GM21515 (cell line): ENCODE data around the gene ANTXR2.
"Not testable (repeated sequence)": the region's sequence is repeated elsewhere in the genome, so short reads cannot be mapped to it uniquely, and the experiment has no call there.

Experiments used
- ATAC-seq: cut with Tn5 transposase; IDR thresholded peaks from one replicate; pipeline ENCODE4 v1.9.1; 2021; ENCODE audit not compliant: unreplicated experiment

The ANTXR2 gene

GRCh38 chr4:79993476-79993875 lies 79.6 kb downstream of the ANTXR2 start:
- no peak for ATAC-seq

GRCh38 chr4:79991601-79992000 lies 81.4 kb downstream of the ANTXR2 start:
- no peak for ATAC-seq

GRCh38 chr4:79991100-79991499 lies 81.9 kb downstream of the ANTXR2 start:
- ATAC-seq, result not testable (repeated sequence)

GRCh38 chr4:79987401-79987800 lies 85.6 kb downstream of the ANTXR2 start:
- no peak for ATAC-seq

- no peak for ATAC-seq
Measured at GRCh38 chr4:79983431-79983830, 89.6 kb downstream of the ANTXR2 start.

GRCh38 chr4:79982601-79983322 lies 90.3 kb downstream of the ANTXR2 start:
- no peak for ATAC-seq

GRCh38 chr4:79980448-79980847 lies 92.6 kb downstream of the ANTXR2 start:
- no peak for ATAC-seq

- ATAC-seq, result no peak
Measured at GRCh38 chr4:79979785-79980437, 93.1 kb downstream of the ANTXR2 start.

- ATAC-seq, result no peak
Measured at GRCh38 chr4:79977131-79977840, 95.7 kb downstream of the ANTXR2 start.

- ATAC-seq, result no peak
Measured at GRCh38 chr4:79964400-79965211, 108.4 kb downstream of the ANTXR2 start.

- no peak for ATAC-seq
Measured at GRCh38 chr4:79964020-79964399, 109.0 kb downstream of the ANTXR2 start.

GRCh38 chr4:79959652-79960051 lies 113.4 kb downstream of the ANTXR2 start:
- ATAC-seq, result no peak

- ATAC-seq, result no peak
Measured at GRCh38 chr4:79958466-79959264, 114.4 kb downstream of the ANTXR2 start.

GRCh38 chr4:79949178-79949577 lies 123.9 kb downstream of the ANTXR2 start:
- no peak for ATAC-seq

GRCh38 chr4:79948739-79949138 lies 124.3 kb downstream of the ANTXR2 start:
- no peak for ATAC-seq

GRCh38 chr4:79948261-79948660 lies 124.8 kb downstream of the ANTXR2 start:
- ATAC-seq, result no peak

GRCh38 chr4:79947386-79947785 lies 125.6 kb downstream of the ANTXR2 start:
- ATAC-seq, result no peak

- no peak for ATAC-seq
Measured at GRCh38 chr4:79935274-79935673, 137.8 kb downstream of the ANTXR2 start.

GRCh38 chr4:79934660-79935059 lies 138.4 kb downstream of the ANTXR2 start:
- no peak for ATAC-seq

GRCh38 chr4:79927931-79928330 lies 145.1 kb downstream of the ANTXR2 start:
- no peak for ATAC-seq
